AG08396 (cell line): ENCODE data around the gene HERC4.
A peak's percentile ranks its signal among the peaks of the same experiment; 100 is the strongest.
"Not testable (repeated sequence)": the region's sequence is repeated elsewhere in the genome, so short reads cannot be mapped to it uniquely, and the experiment has no call there.

ENCODE experiments used
- DNase-seq: peaks from one replicate; pipeline ENCODE4 v3.0.0; 2012; ENCODE audit warnings: low spot score, mixed read lengths

HERC4 gene

DNA sequence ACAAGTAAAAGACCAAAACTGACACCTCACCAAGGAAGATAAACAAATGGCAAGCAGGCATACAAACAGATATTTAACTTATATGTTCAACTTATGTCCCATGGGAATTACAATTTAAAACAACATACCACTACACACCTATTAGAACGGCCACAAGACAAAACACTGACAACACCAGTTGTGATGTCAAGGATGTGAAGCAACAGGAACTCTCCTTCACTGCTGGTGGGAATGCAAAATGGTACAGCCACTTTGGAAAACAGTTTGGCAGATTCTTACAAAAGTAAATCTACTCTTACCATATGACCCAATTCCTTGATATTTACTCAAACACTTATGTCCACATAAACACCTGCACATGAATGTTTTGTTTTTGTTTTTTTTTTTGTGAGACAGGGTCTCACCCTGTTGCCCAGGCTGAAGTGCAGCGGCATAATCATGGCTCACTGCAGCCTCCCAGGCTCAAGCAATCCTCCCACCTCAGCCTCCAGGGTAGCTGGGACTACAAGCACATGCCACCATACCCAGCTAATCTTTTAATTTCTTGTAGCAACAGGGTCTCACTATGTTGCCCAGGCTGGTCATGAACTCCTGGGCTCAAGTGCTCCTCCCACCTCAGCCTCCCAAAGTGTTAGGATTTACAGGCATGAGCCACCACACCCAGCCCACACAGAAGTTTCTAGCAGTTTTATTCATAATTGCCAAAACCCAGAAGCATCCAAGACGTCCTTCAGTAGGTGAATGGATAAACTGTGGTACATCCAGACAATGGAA, 27.3 kb downstream of the HERC4 start:
- DNase-seq: no peak

DNA sequence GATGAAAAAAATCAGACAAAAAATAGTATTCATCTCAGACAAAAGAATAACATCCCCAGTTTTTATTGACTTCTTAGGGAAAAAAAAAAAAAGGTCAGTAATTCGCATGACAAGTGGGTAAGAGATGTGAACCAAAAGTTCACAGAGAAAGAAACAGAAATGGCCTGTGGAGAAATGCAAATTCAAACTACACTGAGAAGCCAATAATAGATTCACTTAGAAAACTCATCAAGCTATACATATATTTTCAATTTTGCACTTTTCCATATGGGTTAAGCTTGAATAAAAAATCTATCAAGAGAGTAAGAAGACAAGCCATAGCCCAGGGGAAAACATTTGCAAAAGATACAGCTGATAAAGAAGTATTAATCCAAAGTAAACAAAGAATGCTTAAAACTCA, 28.0 kb downstream of the HERC4 start:
- no peak for DNase-seq

DNA sequence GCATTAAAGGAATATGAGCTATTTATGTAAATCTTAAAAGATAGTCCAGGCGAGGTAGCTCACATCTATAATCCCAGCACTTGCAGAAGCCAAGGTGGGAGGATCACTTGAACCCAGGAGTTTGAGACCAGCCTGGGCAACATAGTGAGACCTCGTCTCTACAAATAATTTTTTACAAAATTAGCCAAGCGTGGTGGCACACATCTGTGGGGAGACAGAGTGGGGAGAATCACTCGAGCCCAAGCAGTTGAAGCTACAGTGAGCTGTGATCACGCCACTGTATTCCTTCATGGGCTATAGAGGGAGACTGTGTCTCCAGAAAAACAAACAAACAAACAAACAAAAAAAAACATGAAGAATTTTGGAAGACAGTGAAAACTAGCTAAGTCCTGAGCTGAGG, 28.4 kb downstream of the HERC4 start:
- no peak for DNase-seq

DNA sequence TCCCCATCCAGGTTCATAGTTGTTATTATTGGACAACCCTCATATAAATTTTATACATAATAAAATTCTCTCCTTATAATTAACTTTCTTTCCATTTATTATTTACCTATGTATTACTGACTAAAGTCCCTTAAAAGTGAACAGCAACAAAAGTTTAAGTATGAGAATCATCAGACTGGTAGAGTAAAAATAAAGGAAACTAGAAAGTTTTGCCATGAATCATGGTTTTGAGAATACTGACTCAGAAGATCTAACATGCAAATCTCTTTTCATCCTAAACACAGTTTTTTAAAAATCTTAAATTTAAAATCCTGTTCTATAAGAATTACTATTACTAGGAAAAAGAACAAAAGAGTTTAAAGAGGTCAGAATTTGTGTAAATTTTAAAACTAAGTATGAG, 32.1 kb downstream of the HERC4 start:
- DNase-seq: no peak

DNA sequence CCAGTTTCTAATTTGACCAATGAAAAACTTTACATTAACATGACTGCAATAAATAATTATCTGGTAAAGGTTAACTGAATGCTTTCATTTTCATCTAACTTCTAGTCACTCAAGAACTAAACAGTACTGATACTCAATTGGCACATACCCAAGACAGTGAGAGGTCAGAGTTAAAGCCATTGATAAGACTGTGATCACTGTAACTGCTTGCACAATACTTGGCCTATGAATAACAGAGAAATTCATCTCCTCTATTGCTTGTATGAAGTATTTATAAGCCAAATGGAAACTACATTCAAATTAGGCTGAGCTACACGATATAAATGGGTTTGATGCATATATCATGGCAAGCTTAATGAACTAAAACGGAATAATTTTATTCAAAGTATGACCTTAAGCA, 43.0 kb downstream of the HERC4 start:
- DNase-seq: no peak

DNA sequence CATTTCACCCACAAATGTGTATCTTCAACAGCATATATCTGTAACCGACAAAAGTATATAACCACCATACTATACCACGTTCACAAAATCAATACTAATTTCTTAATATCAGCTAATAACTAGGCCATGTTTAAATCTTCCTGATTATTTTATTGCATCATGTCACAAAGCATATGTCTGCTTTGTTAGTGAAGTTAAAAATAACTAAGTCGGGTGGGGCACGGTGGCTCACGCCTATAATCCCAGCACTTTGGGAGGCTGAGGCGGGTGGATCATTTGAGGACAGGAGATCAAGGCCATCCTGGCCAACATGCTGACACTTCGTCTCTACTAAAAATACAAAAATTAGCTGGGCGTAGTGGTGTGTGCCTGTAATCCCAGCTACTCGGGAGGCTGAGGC, 47.7 kb downstream of the HERC4 start:
- DNase-seq: no peak

DNA sequence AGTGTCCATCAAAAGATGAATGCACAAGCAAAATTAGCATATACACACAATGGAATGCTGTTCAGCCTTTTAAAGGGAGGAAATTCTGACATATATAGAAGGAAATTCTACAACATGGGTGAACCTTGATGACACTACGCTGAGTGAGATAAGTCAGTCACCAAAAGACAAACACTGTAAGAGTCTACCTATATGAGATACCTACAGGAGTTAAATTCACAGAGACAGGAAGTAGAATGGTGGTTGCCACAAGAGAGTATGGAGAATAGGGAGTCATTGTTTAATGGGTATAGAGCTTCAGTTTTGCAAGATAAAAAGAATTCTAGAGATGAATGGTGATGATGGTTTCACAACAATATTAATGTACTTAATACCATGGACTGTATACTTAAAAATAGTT, 51.8 kb downstream of the HERC4 start:
- no peak for DNase-seq

DNA sequence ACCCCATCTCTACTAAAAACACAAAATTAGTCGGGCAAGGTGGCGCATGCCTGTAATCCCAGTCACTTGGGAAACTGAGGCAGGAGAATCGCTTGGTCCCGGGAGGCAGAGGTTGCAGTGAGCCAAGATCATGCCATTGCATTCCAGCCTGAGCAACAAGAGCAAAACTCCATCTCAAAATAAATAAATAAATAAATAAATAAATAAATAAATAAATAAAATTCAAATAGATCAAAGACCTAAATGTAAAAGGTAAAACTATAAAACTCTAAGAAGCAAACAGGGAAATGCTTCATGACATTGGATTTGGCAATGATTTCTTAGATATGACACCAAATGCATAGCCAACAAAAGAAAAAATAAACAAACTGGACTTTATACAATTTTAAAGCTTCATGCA, 52.8 kb downstream of the HERC4 start:
- not testable (repeated sequence) for DNase-seq

DNA sequence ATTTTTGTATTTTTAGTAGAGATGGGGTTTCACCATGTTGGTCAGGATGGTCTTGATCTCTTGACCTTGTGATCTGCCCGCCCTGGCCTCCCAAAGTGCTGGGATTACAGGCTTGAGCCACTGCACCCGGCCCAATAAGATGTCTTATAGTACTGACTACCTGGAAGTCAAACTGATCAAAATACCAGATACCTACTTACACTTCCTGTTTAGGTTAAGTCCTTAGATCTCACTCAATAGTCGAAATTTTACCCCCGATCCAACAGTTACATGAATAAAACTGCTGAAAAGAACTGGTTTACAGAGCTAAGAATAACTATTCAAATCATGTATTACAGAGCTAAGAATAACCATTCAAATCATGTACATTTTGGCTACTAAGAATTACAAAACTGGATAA, 58.6 kb downstream of the HERC4 start:
- not testable (repeated sequence) for DNase-seq

DNA sequence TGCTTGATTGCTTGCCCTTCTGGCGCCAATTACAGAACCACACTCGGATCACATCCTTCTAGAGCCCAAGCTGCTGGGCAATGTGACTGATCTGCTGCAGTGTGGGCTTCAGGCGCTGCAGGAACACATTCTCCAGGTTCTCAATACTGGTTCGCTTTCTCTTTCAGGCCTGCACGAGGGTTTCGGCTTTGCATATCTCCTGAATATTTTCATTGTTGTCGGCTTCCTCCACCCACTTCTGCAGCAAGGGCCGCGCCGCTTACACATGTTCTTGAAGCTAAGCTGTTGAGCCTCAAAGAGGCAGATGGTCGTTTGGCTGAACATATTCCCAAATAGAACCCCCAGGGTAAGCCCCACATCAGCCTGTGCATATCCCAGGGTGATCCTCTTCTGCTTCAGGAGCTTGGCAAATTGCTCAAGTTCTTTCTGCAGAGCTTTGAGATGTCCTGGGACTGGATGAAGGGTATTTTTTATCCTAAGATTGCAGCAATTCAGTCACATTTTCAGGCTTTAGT, 64.6 kb downstream of the HERC4 start:
- no peak for DNase-seq

DNA sequence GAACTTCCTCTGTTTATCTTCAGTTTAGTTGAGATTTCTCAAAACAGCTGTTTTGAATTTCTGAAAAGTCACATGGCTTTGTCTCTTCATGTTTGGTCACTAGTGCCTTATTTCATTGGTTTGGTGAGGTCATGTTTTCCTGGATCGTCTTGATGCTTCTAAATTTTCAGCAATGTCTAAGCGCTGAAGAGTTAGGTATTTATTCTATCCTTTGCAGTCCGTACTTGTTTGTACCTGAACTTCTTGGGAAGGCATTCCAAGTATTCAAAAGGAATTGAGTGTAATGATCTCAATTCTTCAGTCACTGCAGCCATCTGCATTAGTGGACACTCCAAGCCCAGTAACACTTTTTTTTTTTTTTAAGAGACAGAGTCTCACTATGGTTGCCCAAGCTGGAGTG, 67.7 kb downstream of the HERC4 start:
- no peak for DNase-seq

DNA sequence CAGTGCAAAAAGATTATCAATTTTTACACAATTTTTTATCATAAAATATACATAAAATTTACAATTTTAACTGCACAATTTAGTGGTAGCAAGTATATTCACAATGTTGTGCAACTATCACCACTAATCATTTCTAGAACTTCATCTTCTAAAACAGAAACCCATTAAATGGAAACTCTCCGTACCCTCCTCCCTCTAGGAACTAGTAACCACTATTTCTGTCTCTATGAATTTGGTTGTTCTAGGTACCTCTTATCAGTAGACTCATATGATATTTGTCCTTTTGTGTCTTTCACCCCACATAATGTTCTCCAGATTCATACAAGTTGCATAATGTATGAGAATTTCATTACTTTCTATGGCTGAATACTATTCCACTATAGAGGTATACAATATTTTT, 73.5 kb downstream of the HERC4 start:
- no peak for DNase-seq

DNA sequence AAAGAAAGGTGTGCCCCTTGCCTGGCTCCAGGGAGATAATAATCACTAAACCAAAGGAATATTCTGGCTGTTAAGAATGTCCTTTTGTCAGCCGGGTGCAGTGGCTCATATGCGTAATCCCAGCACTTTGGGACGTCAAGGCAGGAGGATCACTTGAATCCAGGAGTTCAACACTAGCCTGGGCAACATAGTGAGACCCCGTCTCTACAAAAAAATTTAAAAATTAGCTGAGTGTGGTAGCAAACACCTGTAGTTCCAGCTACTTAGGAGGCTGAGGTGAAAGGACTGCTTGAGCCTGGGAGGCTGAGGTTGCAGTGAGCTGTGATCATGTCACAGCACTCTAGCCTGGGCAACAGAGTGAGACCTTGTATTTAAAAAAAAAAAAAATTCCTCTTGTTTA, 74.1 kb downstream of the HERC4 start:
- DNase-seq: no peak

DNA sequence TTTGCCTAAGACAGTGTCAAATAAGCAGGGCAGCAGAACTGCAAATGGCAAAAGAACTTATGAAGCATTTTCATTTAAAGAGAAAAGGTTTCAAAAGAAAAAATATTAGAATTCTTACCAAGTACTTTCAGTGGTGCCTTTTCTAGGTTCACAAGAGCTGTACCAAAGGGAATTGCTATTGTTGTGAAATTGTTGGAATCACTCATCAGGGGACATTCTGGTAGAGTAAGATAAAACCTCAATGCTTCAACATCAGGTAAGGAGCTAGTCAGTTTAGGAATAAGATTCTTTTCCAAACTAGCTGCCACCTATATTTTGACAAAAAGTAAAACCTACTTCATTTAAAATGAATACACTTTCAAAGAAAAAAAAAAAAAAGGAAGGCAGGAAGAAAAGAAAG, 85.0 kb downstream of the HERC4 start:
- DNase-seq: no peak

DNA sequence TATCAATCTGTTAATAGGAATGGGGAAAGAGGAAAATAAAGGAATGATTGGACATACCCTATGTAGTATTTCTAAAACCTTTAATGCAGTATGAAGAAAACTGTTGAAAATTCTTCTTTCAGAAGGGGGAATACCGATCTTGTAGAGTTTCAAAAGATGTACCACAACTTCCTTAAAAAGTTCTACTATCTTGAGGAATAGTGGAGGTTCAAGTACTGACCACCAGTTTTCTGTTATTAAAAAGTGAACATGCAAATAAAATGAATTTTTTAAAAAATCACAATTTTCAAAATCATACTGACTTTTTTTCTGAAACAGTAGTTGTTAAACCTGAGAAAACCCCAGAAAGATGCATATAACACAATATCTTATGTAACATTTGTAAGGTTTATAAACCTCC, 86.5 kb downstream of the HERC4 start:
- no peak for DNase-seq

DNA sequence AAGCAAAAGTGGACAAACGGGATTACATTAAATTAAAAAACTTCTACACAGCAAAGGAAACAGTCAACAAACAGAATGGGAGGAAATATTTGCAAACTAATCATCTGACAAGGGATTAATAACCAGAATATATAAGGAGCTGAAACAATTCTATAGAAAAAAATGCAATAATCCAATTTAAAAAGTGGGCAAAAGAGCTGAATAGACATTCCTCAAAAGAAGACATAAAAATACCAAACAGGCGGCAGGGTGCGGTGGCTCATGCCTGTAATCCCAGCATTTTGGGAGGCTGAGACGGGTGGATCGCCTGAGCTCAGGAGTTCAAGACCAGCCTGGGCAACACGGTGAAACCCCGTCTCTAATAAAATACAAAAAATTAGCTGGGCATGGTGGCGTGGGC, 92.5 kb downstream of the HERC4 start:
- not testable (repeated sequence) for DNase-seq

DNA sequence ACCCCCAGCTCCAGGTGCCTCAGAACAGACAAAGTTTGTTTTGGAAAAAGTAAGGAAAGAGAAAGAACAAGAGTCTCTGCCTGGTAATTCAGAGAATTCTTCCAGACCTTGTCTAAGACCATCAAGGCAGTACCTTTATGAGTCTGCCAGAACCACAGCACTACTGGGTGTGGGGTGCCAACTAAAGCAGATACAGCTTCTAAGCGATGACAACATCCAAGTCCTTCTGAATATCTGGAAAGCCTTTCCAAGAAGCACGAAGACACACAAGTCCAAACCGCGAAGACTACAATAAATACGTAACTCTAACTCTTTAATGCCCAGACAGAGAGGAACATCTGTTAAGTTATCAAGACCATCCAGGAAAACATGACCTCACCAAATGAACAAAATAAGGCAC, 96.3 kb downstream of the HERC4 start:
- no peak for DNase-seq

DNA sequence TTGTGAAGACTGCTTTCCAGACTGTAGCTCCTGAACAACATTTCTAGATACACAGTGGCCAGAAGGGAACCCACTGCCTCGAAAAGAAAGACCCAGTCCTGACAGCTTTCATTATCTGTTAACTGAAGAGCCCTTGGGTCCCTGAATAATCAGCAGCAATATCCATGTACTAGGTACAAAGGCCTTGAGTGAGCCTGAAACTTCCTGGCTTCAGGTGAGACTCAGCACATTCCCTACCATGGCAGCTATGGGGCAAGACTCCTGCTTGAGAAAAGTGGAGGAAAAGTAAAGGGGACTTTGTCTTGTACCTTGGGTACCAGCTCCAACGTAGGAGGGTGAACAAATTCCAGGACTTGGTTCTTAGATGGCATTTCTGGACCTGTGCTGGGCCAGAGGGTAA, 97.8 kb downstream of the HERC4 start:
- DNase-seq: no peak

DNA sequence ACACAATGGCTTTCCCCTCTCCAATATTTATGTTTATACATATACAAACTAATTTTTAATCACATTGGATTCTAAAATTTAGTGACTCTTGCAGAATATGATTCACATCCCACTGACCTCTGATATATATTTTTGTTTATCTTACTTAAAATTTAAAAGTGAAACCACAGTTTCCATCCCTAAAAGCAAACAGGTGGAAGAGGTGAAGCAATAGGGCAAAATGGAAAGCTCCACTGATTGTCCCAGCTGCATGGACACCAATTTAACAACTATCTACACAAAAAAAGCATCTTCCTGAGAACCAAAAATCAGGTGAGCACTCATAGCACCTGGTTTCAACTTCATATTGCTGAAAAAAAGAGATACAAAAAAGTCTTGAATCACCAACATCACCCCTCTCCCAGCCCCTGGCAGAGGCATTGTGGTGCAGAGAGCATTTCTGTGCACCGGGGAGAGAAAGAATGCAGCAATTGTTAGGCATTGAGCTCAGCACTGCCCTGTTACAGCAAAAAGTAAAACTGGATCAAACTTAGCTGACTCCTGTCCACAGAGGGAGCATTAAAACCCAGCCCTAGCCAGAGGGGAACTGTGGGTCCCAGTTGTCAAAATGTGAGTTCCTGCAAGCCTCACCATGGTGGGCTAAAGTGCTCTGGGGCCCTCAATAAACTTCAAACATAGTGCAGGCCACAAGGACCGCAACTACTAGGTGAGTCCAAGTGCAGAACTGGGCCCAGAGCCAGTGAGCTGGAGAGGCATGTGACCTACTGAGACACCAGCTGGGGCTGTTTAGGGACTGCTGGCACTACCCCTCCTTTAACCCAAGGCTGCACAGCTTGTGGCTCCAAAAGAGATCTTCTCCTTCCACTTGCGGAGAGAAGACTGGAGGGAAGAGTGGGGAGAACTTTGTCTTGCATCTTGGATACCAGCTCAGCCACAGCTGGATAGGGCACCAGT, 98.5 kb downstream of the HERC4 start:
- peak; percentile 3 for DNase-seq

DNA sequence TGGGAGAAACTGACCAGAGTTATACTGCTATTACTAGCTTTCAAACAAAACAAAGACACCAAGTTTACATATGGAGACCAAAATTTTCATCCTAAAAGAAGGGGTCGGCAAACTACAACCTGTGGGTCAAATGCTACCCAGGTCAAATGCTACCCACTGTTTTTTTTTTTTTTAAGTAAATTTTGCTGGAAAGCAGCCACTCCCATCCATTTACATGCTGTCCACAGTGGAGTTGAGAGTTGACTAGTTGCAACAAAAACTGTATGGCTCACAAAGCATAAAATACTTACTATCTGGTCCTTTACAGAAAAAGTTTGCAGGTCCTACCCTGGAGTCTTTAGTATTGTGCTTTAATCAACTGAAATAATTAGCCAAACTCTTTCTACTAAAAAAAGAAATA, 99.2 kb downstream of the HERC4 start:
- no peak for DNase-seq

DNA sequence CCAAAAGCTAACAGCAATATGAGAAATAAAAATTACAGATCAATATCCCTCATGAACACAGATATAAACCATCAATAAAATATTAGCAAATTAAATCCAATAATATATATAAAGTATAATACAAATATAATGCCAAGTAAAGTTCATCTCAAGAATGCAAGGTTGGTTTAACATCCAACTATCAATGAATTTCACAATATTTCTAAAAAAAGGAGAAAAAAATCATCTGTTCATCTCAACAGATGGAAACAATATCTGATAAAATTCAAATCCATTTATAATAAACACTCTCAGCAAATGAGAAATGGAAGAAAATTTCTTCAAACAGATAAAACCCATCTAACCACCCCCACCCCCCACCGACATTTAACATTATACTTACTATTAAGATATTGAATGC, 103.8 kb downstream of the HERC4 start:
- DNase-seq: no peak

DNA sequence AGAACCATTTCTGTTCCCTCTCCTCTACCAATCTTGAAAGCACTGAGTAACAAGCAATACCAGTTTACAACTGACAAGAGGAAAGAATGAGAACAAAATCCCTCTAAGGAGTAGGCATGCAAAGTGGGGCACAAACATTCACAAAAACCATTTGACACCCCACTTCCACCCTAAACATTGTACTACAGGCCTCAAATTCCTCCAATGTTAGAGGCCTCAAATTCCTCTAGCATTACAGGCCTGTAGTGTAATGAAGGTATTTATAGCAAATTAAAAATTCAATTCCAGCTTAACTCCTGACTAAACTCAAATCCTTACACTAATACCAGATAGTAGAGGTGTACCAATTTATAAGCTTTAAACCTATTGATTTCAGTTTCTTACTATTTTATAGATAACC, 105.2 kb downstream of the HERC4 start:
- DNase-seq: peak; percentile 7

DNA sequence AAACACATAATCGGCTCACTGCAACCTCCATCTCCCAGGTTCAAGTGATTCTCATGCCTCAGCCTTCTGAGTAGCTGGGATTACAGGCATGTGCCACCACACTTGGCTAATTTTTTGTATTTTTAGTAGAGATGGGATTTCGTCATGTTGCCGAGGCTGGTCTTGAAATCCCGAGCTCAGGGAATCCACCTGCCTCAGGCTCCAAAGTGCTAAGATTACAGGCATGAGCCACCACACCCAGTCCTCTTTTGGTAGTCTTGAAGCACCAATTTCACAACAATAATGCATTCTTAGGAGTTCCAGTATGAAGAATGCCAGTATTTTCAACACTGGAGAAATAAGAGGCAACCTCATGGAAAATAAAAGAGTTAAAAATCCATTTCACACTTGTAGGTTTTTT, 109.0 kb downstream of the HERC4 start:
- not testable (repeated sequence) for DNase-seq
